Measurements from ENCODE around the gene CX3CR1.
"Not testable (repeated sequence)": the region's sequence is repeated elsewhere in the genome, so short reads cannot be mapped to it uniquely, and the experiment has no call there.

CX3CR1 gene

DNA sequence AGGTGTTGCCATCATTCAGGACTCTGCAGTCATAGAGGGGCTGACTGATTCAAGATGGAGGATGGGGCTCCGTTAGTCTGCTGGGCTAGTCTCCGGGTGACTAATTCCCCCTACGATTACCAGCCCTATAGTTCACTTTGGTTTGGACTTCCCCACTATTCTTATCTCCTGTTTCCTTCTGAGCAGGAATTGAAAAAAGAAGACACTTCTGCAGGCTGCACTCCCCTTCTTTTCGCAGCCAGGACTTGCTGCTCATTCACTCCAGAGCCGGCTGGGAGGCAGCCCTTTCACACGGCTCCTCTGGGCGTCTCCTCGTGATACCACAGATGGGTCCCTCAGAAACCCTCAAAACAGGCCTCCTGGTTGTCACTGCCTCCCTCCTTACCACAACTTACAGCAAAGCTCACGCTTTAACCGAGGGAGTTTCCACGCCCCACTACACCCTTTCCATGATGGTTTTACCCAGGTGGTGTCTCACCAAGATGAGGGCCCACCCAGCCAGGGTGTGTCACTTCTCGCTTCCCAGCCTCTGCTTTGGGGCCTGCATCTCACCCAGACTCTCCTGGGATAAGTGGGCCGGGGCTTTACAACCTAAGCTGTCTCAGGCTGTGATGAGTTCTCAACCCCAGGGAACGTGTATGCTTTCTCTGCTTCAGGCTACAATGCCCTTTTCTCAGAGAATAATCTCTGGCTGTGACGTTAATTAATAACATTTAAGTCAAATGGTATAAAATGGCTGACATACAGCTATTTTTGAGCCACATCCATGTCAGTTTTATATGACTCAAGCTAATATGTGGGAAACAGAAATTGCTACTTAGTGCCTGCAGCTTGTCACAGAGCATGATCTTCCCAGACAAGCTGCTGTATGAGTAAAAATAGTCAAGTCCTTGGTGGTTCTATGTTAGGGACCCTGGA is 11.9 kb downstream of the CX3CR1 start:
- peak; percentile 62 for DNase-seq (ENCODE audit: low read depth)

DNA sequence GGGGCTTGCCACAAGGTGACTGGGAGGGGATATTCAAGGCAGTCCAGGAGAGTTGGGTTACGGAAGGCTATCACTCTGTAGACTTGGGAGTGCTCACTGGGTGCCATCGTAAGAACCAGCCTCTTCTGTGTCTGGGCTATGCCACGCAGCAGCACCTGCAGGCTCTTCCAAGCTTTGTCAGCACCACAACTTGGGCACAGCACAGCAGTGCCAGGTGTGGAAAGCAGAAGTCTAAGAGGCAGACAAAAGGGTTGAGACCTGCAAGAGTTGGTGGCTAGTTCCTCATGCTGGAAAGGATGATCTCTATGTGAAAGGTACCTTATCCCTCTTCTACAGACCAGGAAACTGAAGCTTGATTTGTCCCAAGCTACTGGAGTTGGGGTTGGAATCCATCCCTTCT is 15.8 kb downstream of the CX3CR1 start:
- no peak for DNase-seq (ENCODE audit: low read depth)

DNA sequence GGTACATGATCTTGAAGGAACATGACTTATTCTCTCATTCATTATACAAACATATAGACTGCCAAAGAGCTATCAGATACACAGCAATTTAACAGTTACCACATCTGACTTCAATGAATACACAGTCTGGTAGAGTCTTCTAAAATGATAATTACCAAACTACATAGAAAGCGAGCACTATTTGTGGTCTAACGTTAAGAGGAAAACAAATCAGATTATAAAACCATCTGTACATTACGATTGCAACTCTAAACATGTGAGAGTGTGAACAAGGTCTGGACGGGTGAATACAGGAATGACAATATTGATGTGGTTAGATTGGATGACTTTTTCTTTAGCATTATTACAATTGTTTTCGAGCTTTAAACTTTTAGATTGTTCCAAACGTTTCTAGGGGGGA is 16.3 kb downstream of the CX3CR1 start:
- no peak for DNase-seq (ENCODE audit: low read depth)

- DNase-seq (ENCODE audit: low read depth) = no peak
These were observed 17.0 kb downstream of the CX3CR1 start for GRCh38 chr3:39262846-39263245.

GRCh38 chr3:39261726-39262125 is 18.1 kb downstream of the CX3CR1 start:
- DNase-seq (ENCODE audit: low read depth) = no peak

DNA sequence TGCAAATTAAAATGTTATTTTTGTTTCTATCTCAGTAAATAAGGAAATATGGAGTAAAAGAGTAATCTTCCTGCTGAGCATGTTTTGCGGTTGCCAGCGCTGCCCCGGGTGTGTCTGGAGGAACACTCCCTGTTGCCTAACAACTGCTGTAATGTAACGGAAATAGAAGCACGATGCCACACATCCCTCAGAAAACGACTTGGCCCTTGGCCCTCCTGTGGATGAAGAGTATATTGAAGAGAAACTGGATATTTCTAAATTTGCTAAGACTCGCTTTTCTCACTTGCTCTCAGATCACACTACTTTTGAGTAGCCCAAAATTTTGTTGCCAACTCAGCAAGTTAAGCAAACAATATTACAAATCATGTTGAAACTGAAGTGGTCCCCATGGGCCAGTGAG is 18.9 kb downstream of the CX3CR1 start:
- DNase-seq (ENCODE audit: low read depth) = peak; percentile 21

- DNase-seq (ENCODE audit: low read depth) = no peak
These were observed 19.5 kb downstream of the CX3CR1 start for GRCh38 chr3:39260318-39260717.

DNA sequence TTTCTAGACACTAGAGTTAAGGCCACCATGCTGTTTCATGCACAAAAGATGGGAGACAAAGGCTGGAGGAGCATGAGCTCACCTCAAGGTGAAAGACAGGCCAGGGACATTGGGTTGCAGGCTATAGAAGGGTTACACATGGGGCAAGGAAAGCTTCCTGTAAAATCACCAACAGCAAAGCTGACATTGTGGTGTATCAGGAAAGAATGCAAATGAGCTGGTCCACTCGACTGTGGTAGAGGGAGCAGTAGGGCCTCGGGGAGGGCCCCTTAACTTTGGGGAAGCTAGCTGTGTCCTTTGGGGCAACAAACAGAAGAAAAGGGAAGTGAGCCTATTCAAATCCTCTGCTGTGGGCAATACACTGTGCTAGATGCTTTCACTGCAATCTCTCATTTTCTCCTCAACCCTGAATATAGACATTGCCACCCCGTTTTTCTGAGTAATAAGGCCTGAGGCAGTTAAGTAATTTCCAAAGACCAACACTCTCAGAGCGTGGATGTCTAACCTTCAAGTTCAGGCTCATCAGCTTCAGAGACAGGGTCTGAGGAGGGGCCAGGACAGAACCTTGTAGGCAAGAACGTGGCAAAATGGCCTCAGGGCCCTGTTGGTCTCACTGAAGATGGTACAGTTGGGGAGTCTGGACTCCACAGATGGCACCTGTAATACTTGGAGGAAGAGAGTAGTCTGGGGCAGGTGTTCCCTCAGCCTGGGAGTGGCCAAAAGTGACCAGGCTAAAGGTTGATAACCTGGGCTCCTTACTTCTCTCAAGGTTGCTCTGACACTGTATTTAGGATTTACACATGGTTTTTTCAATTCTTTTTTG is 24.1 kb downstream of the CX3CR1 start:
- no peak for DNase-seq (ENCODE audit: low read depth)

GRCh38 chr3:39254806-39255449 is 24.9 kb downstream of the CX3CR1 start:
- DNase-seq (ENCODE audit: low read depth) = no peak

- DNase-seq (ENCODE audit: low read depth) = no peak
These were observed 28.3 kb downstream of the CX3CR1 start for GRCh38 chr3:39251576-39251975.

DNA sequence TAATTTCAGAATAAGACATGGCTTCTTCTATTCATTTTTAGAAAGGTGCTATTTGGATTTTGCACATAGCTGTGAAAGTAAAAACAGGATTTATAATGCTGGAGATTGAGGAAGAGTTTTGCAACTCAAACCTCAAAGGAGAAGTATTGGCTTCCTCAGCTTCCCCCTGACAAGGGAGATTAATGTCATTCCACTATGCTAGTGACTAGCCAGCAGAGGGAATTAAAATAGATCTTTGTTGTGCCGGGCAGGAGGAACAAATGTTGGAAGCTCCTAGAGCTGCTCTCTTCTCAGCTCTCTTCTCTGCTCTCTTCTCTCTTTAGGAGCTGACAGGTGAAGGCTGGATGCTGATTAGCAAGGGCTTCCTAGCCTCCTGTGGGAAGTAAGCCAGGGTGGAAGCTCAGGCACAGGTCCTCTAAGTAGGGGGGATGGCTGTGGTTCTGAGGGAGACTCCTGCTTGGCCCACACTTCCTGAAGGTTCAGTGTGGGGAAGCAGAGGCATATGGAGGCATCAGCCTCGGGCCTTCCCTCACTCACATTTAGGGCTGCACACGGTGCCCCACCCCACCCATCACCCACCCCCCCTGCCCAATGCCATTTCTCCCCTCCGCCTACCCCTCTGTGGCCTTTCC is 29.6 kb downstream of the CX3CR1 start:
- DNase-seq (ENCODE audit: low read depth) = no peak

DNA sequence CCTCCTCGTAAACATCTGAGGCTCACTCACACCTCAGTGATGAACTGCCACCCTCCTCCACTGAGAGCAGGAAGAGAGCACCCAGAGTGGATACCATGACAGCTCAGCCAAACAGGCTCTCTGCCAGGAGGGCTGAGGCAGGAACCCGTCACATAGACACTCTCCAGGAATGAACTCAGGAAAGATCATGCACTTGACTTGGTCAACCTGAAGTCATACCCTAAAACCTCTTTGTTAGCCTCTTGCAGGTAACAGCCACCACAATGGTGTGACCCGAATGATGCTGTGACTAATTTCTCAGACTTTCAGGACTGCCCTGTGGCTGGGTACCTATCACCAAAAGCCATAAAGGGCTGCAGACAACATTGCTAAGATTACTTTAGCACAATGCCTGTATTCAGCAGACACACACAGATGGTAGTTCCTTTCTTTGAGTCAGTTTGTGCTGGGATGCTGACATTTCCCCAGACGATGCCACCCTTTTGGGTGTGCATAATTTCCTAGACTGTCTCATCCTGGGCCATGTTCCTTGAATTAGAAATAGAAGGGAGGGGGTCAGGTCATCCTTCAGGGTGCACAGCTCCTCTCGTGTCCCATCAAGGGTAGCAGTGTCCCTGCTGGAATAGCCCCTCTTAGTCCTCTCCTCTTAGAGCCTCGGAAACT is 30.3 kb downstream of the CX3CR1 start:
- no peak for DNase-seq (ENCODE audit: low read depth)

DNA sequence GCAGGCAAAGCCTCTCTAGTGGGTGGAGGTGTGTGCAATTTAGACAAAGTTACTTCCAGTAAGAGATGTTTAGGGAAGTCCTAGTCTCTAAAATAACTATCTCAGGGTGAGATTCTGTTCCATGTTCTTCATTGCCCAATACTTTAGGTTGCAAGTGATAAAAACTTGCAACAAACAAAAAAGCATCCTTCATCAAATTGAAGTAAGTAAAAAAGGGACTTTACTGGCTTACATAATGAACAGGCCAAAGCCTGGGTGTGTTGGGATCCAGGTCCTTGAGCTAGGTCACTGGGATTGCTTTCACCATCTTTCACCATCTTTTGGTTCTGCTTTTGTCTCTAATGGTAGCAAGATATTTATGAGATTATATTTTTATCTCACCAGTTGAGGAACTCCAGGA is 38.3 kb downstream of the CX3CR1 start:
- no peak for DNase-seq (ENCODE audit: low read depth)

DNA sequence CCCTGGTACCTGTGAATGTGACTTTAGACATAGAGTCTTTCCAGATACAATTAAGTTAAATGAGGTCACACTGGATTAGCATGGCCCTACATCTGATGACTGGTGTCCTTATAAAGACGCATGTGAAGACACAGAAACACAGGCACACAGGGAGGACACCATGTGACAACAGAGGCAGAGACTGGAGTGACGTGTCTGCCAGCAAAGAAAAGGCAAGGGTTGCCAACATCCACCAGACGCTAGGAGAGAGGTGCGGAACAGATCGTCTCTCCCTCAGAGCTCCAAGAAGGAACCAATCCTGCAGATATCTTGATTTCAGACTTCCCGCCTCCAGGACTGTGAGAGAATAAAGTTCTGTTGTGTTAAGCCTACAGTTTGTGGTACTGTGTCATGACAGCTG is 42.8 kb downstream of the CX3CR1 start:
- DNase-seq (ENCODE audit: low read depth) = no peak

GRCh38 chr3:39234651-39235050 is 45.2 kb downstream of the CX3CR1 start:
- DNase-seq (ENCODE audit: low read depth) = no peak

DNA sequence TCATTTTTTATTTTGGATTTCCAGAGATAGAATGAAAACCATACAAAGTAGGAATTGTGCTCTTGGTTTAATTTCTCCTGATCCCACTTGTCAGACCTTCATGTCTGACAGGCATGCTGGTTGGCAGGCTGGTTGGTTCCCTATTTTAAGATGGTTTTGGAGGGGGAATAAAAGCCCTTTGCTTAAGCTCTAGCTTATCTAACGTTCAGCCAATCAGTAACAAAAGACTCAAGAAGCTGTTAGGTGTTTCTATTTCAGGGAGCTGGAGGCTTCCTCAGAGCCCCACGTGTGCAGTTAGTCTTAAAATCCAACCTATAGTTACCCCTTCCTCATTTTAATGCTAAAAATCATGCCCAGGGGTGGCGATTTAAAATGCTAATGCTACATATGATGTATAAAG is 47.0 kb downstream of the CX3CR1 start:
- no peak for DNase-seq (ENCODE audit: low read depth)

- DNase-seq (ENCODE audit: low read depth) = no peak
These were observed 49.4 kb downstream of the CX3CR1 start for GRCh38 chr3:39230453-39230852.

DNA sequence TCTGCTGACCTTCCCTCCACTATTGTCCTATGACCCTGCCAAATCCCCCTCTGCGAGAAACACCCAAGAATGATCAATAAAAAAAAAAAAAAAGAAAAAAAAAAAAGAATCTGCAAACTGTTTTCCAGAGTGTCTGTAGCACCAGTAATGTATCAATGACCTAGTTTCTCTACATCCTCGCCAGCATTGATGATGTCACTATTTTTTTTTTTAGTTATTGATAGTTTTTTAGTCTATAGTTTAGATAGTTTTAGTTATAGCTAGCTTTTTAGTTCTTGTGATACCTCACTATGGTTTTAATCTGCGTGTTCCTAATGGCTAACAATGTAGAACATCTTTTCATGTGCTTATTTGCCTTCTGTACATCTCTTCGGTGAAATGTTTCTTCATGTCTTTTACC is 51.3 kb downstream of the CX3CR1 start:
- DNase-seq (ENCODE audit: low read depth) = no peak

DNA sequence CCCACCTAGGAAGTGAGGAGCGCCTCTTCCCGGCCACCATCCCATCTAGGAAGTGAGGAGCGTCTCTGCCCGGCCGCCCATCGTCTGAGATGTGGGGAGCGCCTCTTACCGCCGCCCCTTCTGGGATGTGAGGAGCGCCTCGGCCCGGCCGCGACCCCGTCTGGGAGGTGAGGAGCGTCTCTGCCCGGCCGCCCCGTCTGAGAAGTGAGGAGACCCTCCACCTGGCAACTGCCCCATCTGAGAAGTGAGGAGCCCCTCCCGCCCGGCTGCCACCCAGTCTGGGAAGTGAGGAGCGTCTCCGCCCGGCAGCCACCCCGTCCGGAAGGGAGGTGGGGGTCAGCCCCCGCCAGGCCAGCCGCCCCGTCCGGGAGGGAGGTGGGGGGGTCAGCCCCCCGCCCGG is 52.2 kb downstream of the CX3CR1 start:
- not testable (repeated sequence) for DNase-seq (ENCODE audit: low read depth)

DNA sequence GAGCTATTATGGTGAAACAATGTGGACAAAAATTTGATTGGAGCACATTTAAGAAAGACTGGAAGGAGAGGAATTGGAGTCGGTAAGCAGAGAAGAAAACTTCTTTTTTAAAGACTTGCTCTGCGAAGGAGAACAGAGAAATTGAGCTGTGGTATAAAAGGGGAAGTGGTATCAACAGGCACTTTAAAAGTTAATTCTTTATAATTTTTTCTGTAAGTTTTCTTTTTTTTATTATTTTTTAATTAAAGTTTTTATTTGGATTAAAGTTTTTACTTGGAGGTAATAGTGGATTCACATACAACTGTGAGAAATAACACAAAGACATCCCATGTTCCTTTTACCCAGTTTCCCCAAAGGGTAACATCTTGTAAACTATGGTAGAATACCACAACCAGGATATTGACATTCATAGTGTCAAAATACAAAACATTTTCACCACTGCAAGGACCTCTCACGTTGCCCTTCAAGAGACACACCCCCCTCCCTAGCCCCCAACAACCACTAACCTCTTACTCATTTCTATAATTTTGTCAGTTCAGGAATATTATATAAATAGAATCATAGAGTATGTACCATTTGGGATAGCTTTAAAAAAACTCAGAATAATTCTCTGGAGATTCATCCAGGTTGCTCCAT is 53.6 kb downstream of the CX3CR1 start:
- DNase-seq (ENCODE audit: low read depth) = no peak

GRCh38 chr3:39224288-39224687 is 55.5 kb downstream of the CX3CR1 start:
- DNase-seq (ENCODE audit: low read depth) = no peak

Data from activated T-helper 9 cell treated with anti-CD3 and anti-CD28 coated beads, Interleukin-2, amount 50 U/mL, for 16 hours (primary cell).